Measurements from ENCODE around the gene DNAAF2. TPM values are rescaled to one million over a fixed set of nuclear protein-coding genes. Genes with fewer than 3 reads are reported as not detected.

Gene DNAAF2
- total and polyA plus RNA-seq, 2 of the 13 experiments (the other 11 are each of a cell fraction or from before 2014, with no cell fraction given) = 6.1 to 13.6 TPM

GRCh38 chr14:49621114-49621881 lies 13.7 kb downstream of the DNAAF2 start (continued):
- TF ChIP-seq ZNF784 (CRISPR knock-in tag; IDR thresholded peaks at IDR 0.05; ENCODE audit: borderline replicate concordance) (peak; percentile 75; the same call in 1 of the 2 replicates), ZNF781 (CRISPR knock-in tag; IDR thresholded peaks at IDR 0.05; ENCODE audit: borderline replicate concordance, not compliant biosample characterization) (peak; percentile 13), ZNF331 (CRISPR knock-in tag; IDR thresholded peaks at IDR 0.05) (no peak), RXRA (CRISPR knock-in tag; IDR thresholded peaks at IDR 0.05) (no peak), ZNF180 (CRISPR knock-in tag; IDR thresholded peaks at IDR 0.05; ENCODE audit: borderline replicate concordance, low read depth) (no peak), YEATS4 (CRISPR knock-in tag; IDR thresholded peaks at IDR 0.05; ENCODE audit: borderline replicate concordance) (no peak), HDAC2 (CRISPR knock-in tag; IDR thresholded peaks at IDR 0.05) (no peak), POLR2AphosphoS2 (IDR thresholded peaks at IDR 0.05; ENCODE audit: low read depth, low read length) (no peak), ZNF253 (CRISPR knock-in tag; IDR thresholded peaks at IDR 0.05; ENCODE audit: borderline replicate concordance) (0 out of 2 replicates have a peak, but pooled peaks have one; percentile 40), FOXK2 (IDR thresholded peaks at IDR 0.05) (no peak), SIX1 (CRISPR knock-in tag; IDR thresholded peaks at IDR 0.05; ENCODE audit: borderline replicate concordance) (0 out of 2 replicates have a peak, but pooled peaks have one; percentile 16), ZNF225 (CRISPR knock-in tag; IDR thresholded peaks at IDR 0.05) (no peak), ZZZ3 (CRISPR knock-in tag; IDR thresholded peaks at IDR 0.05; ENCODE audit: borderline replicate concordance) (no peak), ZNF883 (CRISPR knock-in tag; IDR thresholded peaks at IDR 0.05; ENCODE audit: not compliant biosample characterization) (peak; percentile 56), ZNF780A (CRISPR knock-in tag; IDR thresholded peaks at IDR 0.05) (0 out of 2 replicates have a peak, but pooled peaks have one; percentile 50), KDM3A (CRISPR knock-in tag; IDR thresholded peaks at IDR 0.05; ENCODE audit: low read depth) (0 out of 2 replicates have a peak, but pooled peaks have one; percentile 6), ZNF777 (CRISPR knock-in tag; IDR thresholded peaks at IDR 0.05) (peak; percentile 86), SMYD3 (CRISPR knock-in tag; IDR thresholded peaks at IDR 0.05) (no peak), PHF20 (CRISPR knock-in tag; IDR thresholded peaks at IDR 0.05) (no peak), ZNF598 (CRISPR knock-in tag; IDR thresholded peaks at IDR 0.05; ENCODE audit: borderline replicate concordance) (peak; percentile 22; the same call in 1 of the 2 replicates), ZNF275 (CRISPR knock-in tag; IDR thresholded peaks at IDR 0.05; ENCODE audit: borderline replicate concordance) (no peak; the same call in 1 of the 2 replicates), ZNF274 (CRISPR knock-in tag; IDR thresholded peaks at IDR 0.05) (peak; percentile 77; the same call in 1 of the 2 replicates), ZNF547 (CRISPR knock-in tag; IDR thresholded peaks at IDR 0.05) (peak; percentile 61; the same call in 1 of the 2 replicates), TERF1 (CRISPR knock-in tag; IDR thresholded peaks at IDR 0.05) (peak; percentile 73; the same call in 1 of the 2 replicates), DPF2 (CRISPR knock-in tag; IDR thresholded peaks at IDR 0.05; ENCODE audit: borderline replicate concordance, low read depth) (0 out of 2 replicates have a peak, but pooled peaks have one; percentile 14), SSRP1 (CRISPR knock-in tag; IDR thresholded peaks at IDR 0.05) (no peak), ZNF33B (CRISPR knock-in tag; IDR thresholded peaks at IDR 0.05) (peak; percentile 62; the same call in 1 of the 2 replicates)
